Measurements from ENCODE around the gene DGKI. TPM values are rescaled to one million over a fixed set of nuclear protein-coding genes. Genes with fewer than 3 reads are reported as not detected.

DGKI gene
- total RNA-seq, 3 donors from 2014 or later (not counting 1 experiment from before 2014, with no cell fraction given): 0.53 TPM; not detected in 2

DNA sequence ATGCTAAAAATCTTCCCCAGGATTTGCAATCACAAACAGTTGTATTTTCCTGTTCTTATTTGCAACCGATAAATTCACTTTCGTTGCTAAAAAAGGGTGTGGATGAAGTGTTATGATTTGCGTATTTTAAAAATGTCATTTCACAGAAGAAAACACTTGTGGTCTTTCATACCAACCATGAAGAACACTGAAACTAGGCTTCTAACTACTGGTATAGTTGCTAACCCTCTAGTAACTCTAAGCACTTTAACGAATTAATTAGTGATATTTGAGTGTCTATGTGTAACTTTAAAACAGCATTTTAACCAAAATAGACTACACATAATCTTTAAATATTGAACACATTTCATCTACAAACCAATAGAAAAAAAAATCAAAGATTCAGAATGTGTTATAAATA is 315.1 kb downstream of the DGKI start:
- intact Hi-C loops (cut with micrococcal nuclease): no loop called here
- H3K9me3 ChIP-seq (ENCODE audit: control insufficient read depth, insufficient read depth, low read length): no peaks in the 10 kb centered on the region
- H3K36me3 ChIP-seq (ENCODE audit: control insufficient read depth, insufficient read depth, low read length): no peaks in the 10 kb centered on the region
- Mint-ChIP-seq H3K27me3 (ENCODE audit: low read depth in 2 of 2) (no peaks in the 10 kb centered on the region), H3K36me3 (no peaks in the 10 kb centered on the region), H3K9me3 (peaks cover 1 to 5% of the 10 kb centered on the region in 2 donors), H3K27ac (no peak overlapping the region), H3K4me3 (no peak overlapping the region), H3K4me1 (no peaks in the 10 kb centered on the region)
- DNase-seq: no peak
- H3K27me3 ChIP-seq (ENCODE audit: control insufficient read depth, insufficient read depth, low read length): no peaks in the 10 kb centered on the region
- ATAC-seq: no peak
- H3K4me1 ChIP-seq (ENCODE audit: control insufficient read depth, insufficient read depth, low read length): no peaks in the 10 kb centered on the region
- H3K4me3 ChIP-seq (ENCODE audit: low read length): no peak overlapping the region
- TF ChIP-seq, protein P1, sequence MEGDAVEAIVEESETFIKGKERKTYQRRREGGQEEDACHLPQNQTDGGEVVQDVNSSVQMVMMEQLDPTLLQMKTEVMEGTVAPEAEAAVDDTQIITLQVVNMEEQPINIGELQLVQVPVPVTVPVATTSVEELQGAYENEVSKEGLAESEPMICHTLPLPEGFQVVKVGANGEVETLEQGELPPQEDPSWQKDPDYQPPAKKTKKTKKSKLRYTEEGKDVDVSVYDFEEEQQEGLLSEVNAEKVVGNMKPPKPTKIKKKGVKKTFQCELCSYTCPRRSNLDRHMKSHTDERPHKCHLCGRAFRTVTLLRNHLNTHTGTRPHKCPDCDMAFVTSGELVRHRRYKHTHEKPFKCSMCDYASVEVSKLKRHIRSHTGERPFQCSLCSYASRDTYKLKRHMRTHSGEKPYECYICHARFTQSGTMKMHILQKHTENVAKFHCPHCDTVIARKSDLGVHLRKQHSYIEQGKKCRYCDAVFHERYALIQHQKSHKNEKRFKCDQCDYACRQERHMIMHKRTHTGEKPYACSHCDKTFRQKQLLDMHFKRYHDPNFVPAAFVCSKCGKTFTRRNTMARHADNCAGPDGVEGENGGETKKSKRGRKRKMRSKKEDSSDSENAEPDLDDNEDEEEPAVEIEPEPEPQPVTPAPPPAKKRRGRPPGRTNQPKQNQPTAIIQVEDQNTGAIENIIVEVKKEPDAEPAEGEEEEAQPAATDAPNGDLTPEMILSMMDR (IDR thresholded peaks at IDR 0.05): no peak
- WGBS (ENCODE audit: insufficient coverage): 100% methylated on average over 1 of the region's 4 CpGs
- H3K27ac ChIP-seq (ENCODE audit: low read length): no peak overlapping the region

DNA sequence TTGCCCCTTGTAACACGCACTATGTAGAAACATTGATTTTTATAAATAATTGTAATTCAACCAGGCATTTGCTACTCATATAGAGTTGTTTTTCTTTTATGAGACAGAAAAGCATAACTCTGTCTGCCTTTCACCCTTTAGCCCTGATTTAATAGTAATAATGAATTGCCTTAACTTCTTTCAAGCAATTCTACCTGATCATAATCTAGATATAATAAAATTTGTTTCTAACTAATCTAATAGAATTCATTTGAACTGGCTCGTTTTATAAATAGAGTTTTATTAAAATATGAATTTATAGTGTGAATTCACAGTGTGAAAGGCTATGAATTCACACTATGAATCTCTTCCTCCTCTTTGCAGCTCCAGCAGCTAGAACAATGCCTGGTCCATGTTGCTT is 319.1 kb downstream of the DGKI start:
- H3K27ac ChIP-seq (ENCODE audit: low read length): no peak overlapping the region
- Mint-ChIP-seq H3K4me1 (no peaks in the 10 kb centered on the region), H3K4me3 (no peak overlapping the region), H3K27me3 (ENCODE audit: low read depth in 2 of 2) (no peaks in the 10 kb centered on the region), H3K36me3 (no peaks in the 10 kb centered on the region), H3K9me3 (peaks cover 8 to 10% of the 10 kb centered on the region in 2 donors), H3K27ac (no peak overlapping the region)
- H3K27me3 ChIP-seq (ENCODE audit: control insufficient read depth, insufficient read depth, low read length): no peaks in the 10 kb centered on the region
- intact Hi-C loops (cut with micrococcal nuclease): no loop called here
- TF ChIP-seq, protein P1 (IDR thresholded peaks at IDR 0.05): no peak
- no peaks in the 10 kb centered on the region for H3K4me1 ChIP-seq (ENCODE audit: control insufficient read depth, insufficient read depth, low read length)
- no peaks in the 10 kb centered on the region for H3K9me3 ChIP-seq (ENCODE audit: control insufficient read depth, insufficient read depth, low read length)
- WGBS (ENCODE audit: insufficient coverage): no CpG with 5 or more reads among the region's 2 CpGs
- no peaks in the 10 kb centered on the region for H3K36me3 ChIP-seq (ENCODE audit: control insufficient read depth, insufficient read depth, low read length)
- DNase-seq (no peak), ATAC-seq (no peak)
- no peak overlapping the region for H3K4me3 ChIP-seq (ENCODE audit: low read length)

DNA sequence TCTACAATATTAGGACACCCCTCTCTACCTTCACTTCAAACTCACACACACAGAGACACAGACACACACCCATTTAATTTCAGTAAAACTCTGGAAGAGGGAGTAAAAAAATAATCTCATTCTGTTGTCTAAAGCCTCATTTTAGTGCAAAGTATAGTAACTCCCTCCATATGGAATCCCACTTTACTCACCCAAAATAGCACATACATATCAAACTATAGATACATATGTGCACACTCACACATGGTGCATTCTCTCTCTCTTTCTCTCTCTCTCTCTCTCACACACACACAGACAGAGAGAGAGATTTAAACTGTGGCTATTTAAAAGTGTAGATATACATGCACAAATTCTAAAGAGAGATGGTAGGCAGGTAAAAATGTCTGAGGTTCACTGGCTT is 323.6 kb downstream of the DGKI start:
- H3K36me3 ChIP-seq (ENCODE audit: control insufficient read depth, insufficient read depth, low read length): no peaks in the 10 kb centered on the region
- H3K9me3 Mint-ChIP-seq: peaks cover 6 to 8% of the 10 kb centered on the region in 2 donors

DNA sequence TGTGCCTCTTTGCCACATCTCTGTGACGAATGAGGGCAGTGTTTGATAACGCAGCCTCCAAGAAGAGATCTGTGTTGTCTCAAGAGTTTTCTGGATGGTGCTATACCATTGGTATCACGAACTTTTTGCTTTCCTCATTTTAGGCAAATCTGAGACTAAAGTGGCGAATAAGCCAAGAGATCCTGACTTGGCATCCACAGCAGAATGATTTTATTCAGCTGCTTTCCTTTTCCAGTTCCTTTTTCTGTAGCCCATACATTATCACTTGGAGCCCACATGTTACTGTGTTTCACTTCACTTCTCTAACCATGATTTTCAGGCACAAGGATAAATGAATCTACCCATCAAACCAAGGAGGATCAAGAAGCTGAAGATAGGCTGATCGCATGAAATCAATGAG is 325.3 kb downstream of the DGKI start:
- H3K4me1 Mint-ChIP-seq: no peaks in the 10 kb centered on the region
- ATAC-seq (no peak), DNase-seq (no peak)
- no peaks in the 10 kb centered on the region for H3K36me3 ChIP-seq (ENCODE audit: control insufficient read depth, insufficient read depth, low read length)
- no peak overlapping the region for H3K27ac ChIP-seq (ENCODE audit: low read length)
- H3K4me3 ChIP-seq (ENCODE audit: low read length): no peak overlapping the region
- TF ChIP-seq, protein P1 (IDR thresholded peaks at IDR 0.05): no peak
- 88% methylated on average over 5 of the region's 5 CpGs for WGBS (ENCODE audit: insufficient coverage)
- H3K9me3 Mint-ChIP-seq: peaks cover 8% of the 10 kb centered on the region in 2 donors
- no peak overlapping the region for H3K27ac Mint-ChIP-seq
- no peaks in the 10 kb centered on the region for H3K27me3 ChIP-seq (ENCODE audit: control insufficient read depth, insufficient read depth, low read length)
- H3K27me3 Mint-ChIP-seq (ENCODE audit: low read depth in 2 of 2): no peaks in the 10 kb centered on the region
- intact Hi-C loops (cut with micrococcal nuclease): no loop called here
- no peaks in the 10 kb centered on the region for H3K4me1 ChIP-seq (ENCODE audit: control insufficient read depth, insufficient read depth, low read length)
- no peak overlapping the region for H3K4me3 Mint-ChIP-seq
- no peaks in the 10 kb centered on the region for H3K9me3 ChIP-seq (ENCODE audit: control insufficient read depth, insufficient read depth, low read length)
- H3K36me3 Mint-ChIP-seq: no peaks in the 10 kb centered on the region

More for the DNA sequence above, 323.6 kb downstream of the DGKI start:
- Mint-ChIP-seq H3K4me3 (no peak overlapping the region), H3K27me3 (ENCODE audit: low read depth in 2 of 2) (no peaks in the 10 kb centered on the region), H3K4me1 (no peaks in the 10 kb centered on the region), H3K27ac (no peak overlapping the region), H3K36me3 (no peaks in the 10 kb centered on the region)
- ATAC-seq (no peak), DNase-seq (no peak)
- intact Hi-C loops (cut with micrococcal nuclease): no loop called here
- no peaks in the 10 kb centered on the region for H3K27me3 ChIP-seq (ENCODE audit: control insufficient read depth, insufficient read depth, low read length)
- no peak overlapping the region for H3K4me3 ChIP-seq (ENCODE audit: low read length)
- no peak overlapping the region for H3K27ac ChIP-seq (ENCODE audit: low read length)
- TF ChIP-seq, protein P1 (IDR thresholded peaks at IDR 0.05): no peak
- H3K9me3 ChIP-seq (ENCODE audit: control insufficient read depth, insufficient read depth, low read length): no peaks in the 10 kb centered on the region
- no peaks in the 10 kb centered on the region for H3K4me1 ChIP-seq (ENCODE audit: control insufficient read depth, insufficient read depth, low read length)

All from natural killer cell (primary cell).